K562 (cell line): Measurements from ENCODE around the gene CAMK2D. TPM values are rescaled to one million over a fixed set of nuclear protein-coding genes. Genes with fewer than 3 reads are reported as not detected.

Experiments used
- ATAC-seq: fragments of 200-7000 bp; cut with Tn5 transposase; 3 replicates; pipeline ENCODE4 v1.9.1; 2020; ENCODE audit warnings: moderate library complexity
- BruUV-seq: library from RNA; stranded (reverse); fragments of 400-500 nt; replicated peaks from 2 replicates; lab custom pipeline; 2021; lab: Mats Ljungman, UMichigan
- CTCF ChIA-PET: fragments of 300-600 bp; formaldehyde crosslinking; extraction: SDS; loops from one replicate; lab custom pipeline; 2021; ENCODE audit warnings: low intra/inter-chr PET ratio; lab: Yijun Ruan, JAX
- POLR2A ChIA-PET: fragments of 300-600, 350-650 bp; sonication (Branson Sonifier 250); formaldehyde crosslinking; extraction: SDS; loops from one replicate; lab custom pipeline; 2021; ENCODE audit warnings: antibody characterized with exemption, inconsistent platforms; lab: Yijun Ruan, JAX
- DNase-seq, 4 experiments: peaks; one replicate each; pipeline versions ENCODE4 v3.0.0 to v3.0.0-alpha.2; 2011 to 2018; ENCODE audit warnings: low spot score in 3 of 4, mixed read lengths in 3 of 4; ENCODE audit errors: extremely low read depth in 1 of 4
- FAIRE-seq: peaks from 2 replicates; lab custom pipeline; 2011; peaks lifted over from hg19 to GRCh38; lab: Jason Lieb, UNC
- H2AFZ ChIP-seq: 2 replicates; pipeline ENCODE4 v1.6.0; 2011; ENCODE audit warnings: low read depth, low read length, control low read depth, inconsistent platforms
- H3K27ac ChIP-seq: fragments of 200-600 bp; 3 replicates; pipeline ENCODE4 v1.8.0; 2011; ENCODE audit warnings: low read depth, mild to moderate bottlenecking, control low read depth, inconsistent platforms, low read length, moderate library complexity, mixed read lengths; ENCODE audit errors: extremely low read depth
- H3K27me3 ChIP-seq, 2 experiments: fragments of 300-600 bp in 1 of 2; 2 replicates in 1 of 2; 3 replicates in 1 of 2; pipeline versions ENCODE4 v1.6.0 to v1.8.0; 2011; ENCODE audit warnings: inconsistent platforms in 2 of 2, low read length in 2 of 2, mild to moderate bottlenecking in 1 of 2, mixed read lengths in 1 of 2, moderate library complexity in 1 of 2; ENCODE audit not compliant: control insufficient read depth in 2 of 2, insufficient read depth in 2 of 2
- H3K36me3 ChIP-seq: fragments of 300-600 bp; 3 replicates; pipeline ENCODE4 v1.8.0; 2011; ENCODE audit warnings: mild to moderate bottlenecking, low read length, inconsistent platforms; ENCODE audit not compliant: control insufficient read depth, insufficient read depth
- H3K4me1 ChIP-seq, 2 experiments: fragments of 200-600 bp in 1 of 2; replicated peaks in 1 of 2; 2 replicates in 1 of 2; 3 replicates in 1 of 2; pipeline versions ENCODE4 v1.5.1 to v1.8.0; 2011; ENCODE audit warnings: inconsistent platforms in 2 of 2, low read length in 2 of 2, mild to moderate bottlenecking in 1 of 2, mixed read lengths in 1 of 2, moderate library complexity in 1 of 2; ENCODE audit not compliant: control insufficient read depth in 2 of 2, insufficient read depth in 2 of 2
- H3K4me2 ChIP-seq: 2 replicates; pipeline ENCODE4 v1.6.1; 2011; ENCODE audit warnings: low read length, control low read depth, inconsistent platforms, mixed read lengths; ENCODE audit not compliant: insufficient read depth
- H3K4me3 ChIP-seq: fragments of 200-600 bp; sonication (generic), shearing (Covaris generic); 2 replicates; pipeline ENCODE4 v1.5.1; 2016; ENCODE audit warnings: control low read depth, inconsistent platforms
- H3K79me2 ChIP-seq: fragments of 200-600 bp; 3 replicates; pipeline ENCODE4 v1.8.0; 2011; ENCODE audit warnings: low read length, inconsistent platforms; ENCODE audit not compliant: control insufficient read depth, insufficient read depth
- H3K9ac ChIP-seq, 2 experiments: 2 replicates each; pipeline versions ENCODE4 v1.6.0 to v1.6.1; 2011; ENCODE audit warnings: low read depth in 2 of 2, low read length in 2 of 2, control low read depth in 1 of 2, inconsistent platforms in 1 of 2, mild to moderate bottlenecking in 1 of 2, mixed read lengths in 1 of 2; ENCODE audit not compliant: insufficient read depth in 1 of 2
- H3K9me1 ChIP-seq: one replicate; pipeline ENCODE4 v1.6.0; 2011; ENCODE audit warnings: inconsistent platforms, mild to moderate bottlenecking, low read length, moderate library complexity; ENCODE audit not compliant: control insufficient read depth, insufficient read depth
- H3K9me3 ChIP-seq: replicated peaks from 2 replicates; pipeline ENCODE4 v1.5.1; 2011; ENCODE audit warnings: low read depth, low read length, inconsistent platforms; ENCODE audit not compliant: control insufficient read depth, insufficient read depth
- H4K20me1 ChIP-seq: replicated peaks from 2 replicates; pipeline ENCODE4 v1.6.1; 2011; ENCODE audit warnings: low read length, inconsistent platforms, mixed read lengths; ENCODE audit not compliant: control insufficient read depth, insufficient read depth
- ATF3 ChIP-seq, 2 experiments: fragments of 450-650 bp in 1 of 2; sonication (generic) in 1 of 2; formaldehyde crosslinking in 1 of 2; IDR thresholded peaks in 1 of 2; conservative IDR thresholded peaks in 1 of 2; 2 replicates each; pipeline versions ENCODE4 v1.6.1 to v1.8.1; 2016 to 2023; ENCODE audit warnings: mild to moderate bottlenecking in 2 of 2, moderate library complexity in 2 of 2, inconsistent platforms in 1 of 2, missing genetic modification reagents in 1 of 2
- BHLHE40 ChIP-seq: IDR thresholded peaks from 2 replicates; pipeline ENCODE4 v1.6.1; 2011; ENCODE audit warnings: low read length, improper control_type of control experiment
- ELF1 ChIP-seq: fragments of 200-800 bp; sonication (Bioruptor generic); IDR thresholded peaks from 2 replicates; pipeline ENCODE4 v1.6.1; 2016; ENCODE audit warnings: missing genetic modification characterization, missing compliant biosample characterization
- ELK1 ChIP-seq: sonication (generic); formaldehyde crosslinking; IDR thresholded peaks from 2 replicates; pipeline ENCODE4 v1.8.1; 2022; ENCODE audit warnings: missing genetic modification reagents
- ELK3 ChIP-seq: fragments of 450-650 bp; formaldehyde crosslinking; IDR thresholded peaks from 2 replicates; pipeline ENCODE4 v1.4.0; 2020; ENCODE audit warnings: mild to moderate bottlenecking
- HNRNPLL ChIP-seq: fragments of 200-400 bp; formaldehyde crosslinking; IDR thresholded peaks from 2 replicates; pipeline ENCODE4 v1.6.1; 2017; ENCODE audit warnings: low read length, low read depth, mild to moderate bottlenecking; ENCODE audit not compliant: poor library complexity, severe bottlenecking
- MYBL2 ChIP-seq, 2 experiments: fragments of 450-650 bp in 1 of 2; sonication (generic) in 1 of 2; formaldehyde crosslinking in 1 of 2; IDR thresholded peaks; 2 replicates each; pipeline versions ENCODE4 v1.6.1 to v1.8.1; 2017 to 2022; ENCODE audit warnings: borderline replicate concordance in 1 of 2, inconsistent platforms in 1 of 2, low read depth in 1 of 2, mild to moderate bottlenecking in 1 of 2, missing genetic modification reagents in 1 of 2, moderate library complexity in 1 of 2
- NFE2L1 ChIP-seq: fragments of 450-650 bp; IDR thresholded peaks from 2 replicates; pipeline ENCODE4 v1.6.1; 2016; ENCODE audit warnings: missing genetic modification characterization, low read depth, mild to moderate bottlenecking, missing compliant biosample characterization, moderate library complexity, borderline replicate concordance
- NUFIP1 ChIP-seq: fragments of 450-650 bp; IDR thresholded peaks from 2 replicates; pipeline ENCODE4 v1.6.1; 2018; ENCODE audit not compliant: partially characterized antibody
- RAD21 ChIP-seq, 2 experiments: fragments of 250-450 bp in 1 of 2; fragments of 450-650 bp in 1 of 2; sonication (Bioruptor Pico) in 1 of 2; formaldehyde crosslinking in 1 of 2; IDR thresholded peaks in 1 of 2; conservative IDR thresholded peaks in 1 of 2; 2 replicates each; pipeline versions ENCODE4 v1.4.0 to v1.8.0; 2020 to 2022; ENCODE audit warnings: mild to moderate bottlenecking in 2 of 2, moderate library complexity in 1 of 2
- ZNF146 ChIP-seq: IDR thresholded peaks from one replicate; pipeline ENCODE4 v1.6.1; 2018; ENCODE audit warnings: missing compliant biosample characterization; ENCODE audit not compliant: unreplicated experiment
- ZNF609 ChIP-seq: sonication (generic); formaldehyde crosslinking; IDR thresholded peaks from 2 replicates; pipeline ENCODE4 v1.8.1; 2023; ENCODE audit warnings: missing genetic modification reagents, mild to moderate bottlenecking, borderline replicate concordance
- ZSCAN29 ChIP-seq: fragments of 450-650 bp; IDR thresholded peaks from 2 replicates; pipeline ENCODE4 v1.6.1; 2017
- WGBS: fragments of 100-300 bp; shearing (Covaris generic); methylation state at CpG from one replicate; pipeline ENCODE4 v1.1.6; 2016; ENCODE audit warnings: low coverage, mixed read lengths; ENCODE audit not compliant: insufficient coverage; ENCODE audit errors: missing lambda C conversion rate; 5-methylcytosine and 5-hydroxymethylcytosine counted together
- in situ Hi-C: fragments of 300-500 bp; cut with MboI; formaldehyde crosslinking; loops from 4 replicates; pipeline ENCODE4 v1.15.0; 2018; ENCODE audit warnings: inconsistent platforms, mixed read lengths
- intact Hi-C: fragments of 100-400 bp; cut with micrococcal nuclease; formaldehyde crosslinking; loops from 2 replicates; pipeline ENCODE4 v1.14.2; 2022
- polyA plus RNA-seq, 8 experiments: library from polyadenylated mRNA; depleted of rRNA in 4 of 8; stranded (reverse) in 5 of 8; unstranded in 3 of 8; fragments of >200 nt; fragmentation: Nextera tagmentation in 2 of 8; fragmentation: Illumina TruSeq in 1 of 8; extraction: Ambion mirVana in 2 of 8; extraction: Trizol in 1 of 8; gene quantifications; 2 replicates each; pipeline versions ENCODE4 v1.2.1 to v1.2.3, GENCODE V29; 2011 to 2014; ENCODE audit warnings: inconsistent platforms in 1 of 8, missing spikeins in 1 of 8
- total RNA-seq, 7 experiments: library from RNA; depleted of rRNA in 6 of 7; stranded (reverse); fragments of >200 nt in 6 of 7; fragmentation: Illumina TruSeq in 2 of 7; extraction: Trizol in 2 of 7; gene quantifications; 2 replicates each; pipeline versions ENCODE4 v1.2.1 to v1.2.3, GENCODE V29; 2011 to 2021; ENCODE audit warnings: low replicate concordance in 1 of 7

Gene CAMK2D
- total and polyA plus RNA-seq, 9 of the 15 experiments (the other 6 are each of a cell fraction or from before 2014, with no cell fraction given): 0.01 to 0.33 (median 0.04) TPM; not detected in 2

- ATAC-seq: no peak
- ChIA-PET CTCF (no interaction called here), POLR2A (no interaction called here)
- in situ Hi-C loops: no loop called here
- Histone ChIP-seq H3K9me1 (no peaks in the 10 kb centered on the region), H4K20me1 (no peaks in the 10 kb centered on the region), H3K9me3 (no peaks in the 10 kb centered on the region), H3K4me1 (no peaks in the 10 kb centered on the region), H3K4me3 (no peak overlapping the region), H3K79me2 (no peaks in the 10 kb centered on the region), H3K4me2 (no peak overlapping the region), H3K27me3 (no peaks in the 10 kb centered on the region), H3K9ac (no peak overlapping the region), H3K27ac (no peak overlapping the region), H2AFZ (no peak overlapping the region), H3K36me3 (no peaks in the 10 kb centered on the region)
- DNase-seq: no peak
- no TSS peak for BruUV-seq
- WGBS: 9% methylated on average over 1 of the region's 1 CpG
- FAIRE-seq: no peak
- intact Hi-C loops: no loop called here
- TF ChIP-seq ATF3 (IDR thresholded peaks at IDR 0.05) (no peak), ATF3 (CRISPR knock-in tag; conservative IDR thresholded peaks at IDR 0.05) (no peak), MYBL2 (IDR thresholded peaks at IDR 0.05; ENCODE audit: low read depth) (no peak), MYBL2 (CRISPR knock-in tag; IDR thresholded peaks at IDR 0.05; ENCODE audit: borderline replicate concordance) (no peak), ZSCAN29 (no peak), NUFIP1 (no peak), HNRNPLL (no peak), RAD21 (CRISPR knock-in tag; conservative IDR thresholded peaks at IDR 0.05 in 1 of 2, IDR thresholded peaks at IDR 0.05 in 1 of 2) (no peak), ZNF609 (no peak), BHLHE40 (no peak), ELK1 (no peak), NFE2L1 (tag) (no peak), ELF1 (no peak), ELK3 (CRISPR knock-in tag) (no peak), ZNF146 (CRISPR knock-in tag) (no peak)
These were observed 299.3 kb downstream of the CAMK2D start for GRCh38 chr4:113462286-113462685.
